Measurements from ENCODE around the gene CATSPER2.
"Not testable (repeated sequence)": the region's sequence is repeated elsewhere in the genome, so short reads cannot be mapped to it uniquely, and the experiment has no call there.

CATSPER2 gene

GRCh38 chr15:43648649-43649429 lies at the start of gene CATSPER2:
CATSPER2 (minus strand) TSS chr15:43648844; CDS start chr15:43648061, 783 bp downstream.
- Mint-ChIP-seq H3K27ac (no peak within 1 kb of the TSS), H3K4me3 (no peak within 1 kb of the TSS)

GRCh38 chr15:43693148-43694022 lies 44.7 kb upstream of the CATSPER2 start, which contains the start of gene CKMT1A:
CKMT1A (plus strand) TSS chr15:43693859; CDS start chr15:43694051, 192 bp downstream.
- H3K4me3 Mint-ChIP-seq; H3K27me3 Mint-ChIP-seq; H3K36me3 Mint-ChIP-seq; H3K4me1 Mint-ChIP-seq (ENCODE audit: low read depth); H3K27ac Mint-ChIP-seq; H3K9me3 Mint-ChIP-seq (ENCODE audit: low read depth): not testable (repeated sequence)

More at GRCh38 chr15:43648649-43649429, at the start of gene CATSPER2:
- H3K27me3 Mint-ChIP-seq: no peaks in the 10 kb centered on the region
- no peaks in the 10 kb centered on the region for H3K4me1 Mint-ChIP-seq (ENCODE audit: low read depth)
- H3K36me3 Mint-ChIP-seq: peaks cover 9% of the 10 kb centered on the region
- H3K9me3 Mint-ChIP-seq (ENCODE audit: low read depth): no peaks in the 10 kb centered on the region

GRCh38 chr15:43692679-43693078 lies 44.0 kb upstream of the CATSPER2 start:
- H3K9me3 Mint-ChIP-seq (ENCODE audit: low read depth); H3K4me1 Mint-ChIP-seq (ENCODE audit: low read depth); H3K27ac Mint-ChIP-seq; H3K27me3 Mint-ChIP-seq; H3K36me3 Mint-ChIP-seq; H3K4me3 Mint-ChIP-seq: not testable (repeated sequence)

- not testable (repeated sequence) for H3K4me1 Mint-ChIP-seq (ENCODE audit: low read depth); H3K27ac Mint-ChIP-seq; H3K4me3 Mint-ChIP-seq; H3K36me3 Mint-ChIP-seq; H3K27me3 Mint-ChIP-seq; H3K9me3 Mint-ChIP-seq (ENCODE audit: low read depth)
Measured at GRCh38 chr15:43689604-43690301, 41.1 kb upstream of the CATSPER2 start.

- not testable (repeated sequence) for H3K4me3 Mint-ChIP-seq; H3K27ac Mint-ChIP-seq; H3K4me1 Mint-ChIP-seq (ENCODE audit: low read depth); H3K27me3 Mint-ChIP-seq; H3K36me3 Mint-ChIP-seq; H3K9me3 Mint-ChIP-seq (ENCODE audit: low read depth)
Measured at GRCh38 chr15:43674175-43674574, 25.5 kb upstream of the CATSPER2 start.

GRCh38 chr15:43666177-43666576 lies 17.5 kb upstream of the CATSPER2 start:
- H3K4me1 Mint-ChIP-seq (ENCODE audit: low read depth); H3K27ac Mint-ChIP-seq; H3K36me3 Mint-ChIP-seq; H3K4me3 Mint-ChIP-seq; H3K9me3 Mint-ChIP-seq (ENCODE audit: low read depth); H3K27me3 Mint-ChIP-seq: not testable (repeated sequence)

- H3K4me3 Mint-ChIP-seq; H3K4me1 Mint-ChIP-seq (ENCODE audit: low read depth): not testable (repeated sequence)
Measured at GRCh38 chr15:43663333-43663732, 14.7 kb upstream of the CATSPER2 start.

GRCh38 chr15:43662293-43662692 lies 13.6 kb upstream of the CATSPER2 start:
- H3K4me1 Mint-ChIP-seq (ENCODE audit: low read depth); H3K36me3 Mint-ChIP-seq; H3K27ac Mint-ChIP-seq: not testable (repeated sequence)

More at GRCh38 chr15:43663333-43663732, 14.7 kb upstream of the CATSPER2 start:
- not testable (repeated sequence) for H3K9me3 Mint-ChIP-seq (ENCODE audit: low read depth); H3K27ac Mint-ChIP-seq; H3K27me3 Mint-ChIP-seq; H3K36me3 Mint-ChIP-seq

GRCh38 chr15:43659727-43660126 lies 11.1 kb upstream of the CATSPER2 start:
- not testable (repeated sequence) for H3K4me3 Mint-ChIP-seq; H3K27ac Mint-ChIP-seq; H3K36me3 Mint-ChIP-seq; H3K9me3 Mint-ChIP-seq (ENCODE audit: low read depth); H3K27me3 Mint-ChIP-seq; H3K4me1 Mint-ChIP-seq (ENCODE audit: low read depth)

More at GRCh38 chr15:43662293-43662692, 13.6 kb upstream of the CATSPER2 start:
- H3K9me3 Mint-ChIP-seq (ENCODE audit: low read depth); H3K27me3 Mint-ChIP-seq; H3K4me3 Mint-ChIP-seq: not testable (repeated sequence)

- not testable (repeated sequence) for H3K4me3 Mint-ChIP-seq
Measured at GRCh38 chr15:43649430-43649926, 834 bp upstream of the CATSPER2 start.

GRCh38 chr15:43638464-43639204 lies 10.0 kb downstream of the CATSPER2 start:
- H3K27ac Mint-ChIP-seq; H3K36me3 Mint-ChIP-seq; H3K4me3 Mint-ChIP-seq; H3K4me1 Mint-ChIP-seq (ENCODE audit: low read depth); H3K27me3 Mint-ChIP-seq; H3K9me3 Mint-ChIP-seq (ENCODE audit: low read depth): not testable (repeated sequence)

More at GRCh38 chr15:43649430-43649926, 834 bp upstream of the CATSPER2 start:
- not testable (repeated sequence) for H3K36me3 Mint-ChIP-seq; H3K9me3 Mint-ChIP-seq (ENCODE audit: low read depth); H3K27me3 Mint-ChIP-seq; H3K4me1 Mint-ChIP-seq (ENCODE audit: low read depth); H3K27ac Mint-ChIP-seq

- not testable (repeated sequence) for H3K36me3 Mint-ChIP-seq; H3K9me3 Mint-ChIP-seq (ENCODE audit: low read depth); H3K27ac Mint-ChIP-seq; H3K27me3 Mint-ChIP-seq; H3K4me3 Mint-ChIP-seq; H3K4me1 Mint-ChIP-seq (ENCODE audit: low read depth)
Measured at GRCh38 chr15:43626937-43627336, 21.7 kb downstream of the CATSPER2 start.

GRCh38 chr15:43625106-43625505 lies 23.5 kb downstream of the CATSPER2 start:
- H3K36me3 Mint-ChIP-seq: no peaks in the 10 kb centered on the region
- H3K9me3 Mint-ChIP-seq (ENCODE audit: low read depth): no peaks in the 10 kb centered on the region
- no peaks in the 10 kb centered on the region for H3K4me1 Mint-ChIP-seq (ENCODE audit: low read depth)
- no peak overlapping the region for H3K27ac Mint-ChIP-seq
- peaks cover 1% of the 10 kb centered on the region for H3K27me3 Mint-ChIP-seq
- no peak overlapping the region for H3K4me3 Mint-ChIP-seq

GRCh38 chr15:43622068-43622799 lies 26.4 kb downstream of the CATSPER2 start:
- not testable (repeated sequence) for H3K36me3 Mint-ChIP-seq; H3K27ac Mint-ChIP-seq; H3K4me3 Mint-ChIP-seq; H3K9me3 Mint-ChIP-seq (ENCODE audit: low read depth); H3K4me1 Mint-ChIP-seq (ENCODE audit: low read depth); H3K27me3 Mint-ChIP-seq
